ENCODE measurements around the gene FBXO40. TPM values are rescaled to one million over a fixed set of nuclear protein-coding genes. Genes with fewer than 3 reads are reported as not detected.
A peak's percentile ranks its signal among the peaks of the same experiment; 100 is the strongest.

FBXO40 gene
- total and polyA plus RNA-seq, 2 of the 8 experiments (the other 6 are each of a cell fraction or from before 2014, with no cell fraction given): 0.03 TPM; not detected in 1

DNA sequence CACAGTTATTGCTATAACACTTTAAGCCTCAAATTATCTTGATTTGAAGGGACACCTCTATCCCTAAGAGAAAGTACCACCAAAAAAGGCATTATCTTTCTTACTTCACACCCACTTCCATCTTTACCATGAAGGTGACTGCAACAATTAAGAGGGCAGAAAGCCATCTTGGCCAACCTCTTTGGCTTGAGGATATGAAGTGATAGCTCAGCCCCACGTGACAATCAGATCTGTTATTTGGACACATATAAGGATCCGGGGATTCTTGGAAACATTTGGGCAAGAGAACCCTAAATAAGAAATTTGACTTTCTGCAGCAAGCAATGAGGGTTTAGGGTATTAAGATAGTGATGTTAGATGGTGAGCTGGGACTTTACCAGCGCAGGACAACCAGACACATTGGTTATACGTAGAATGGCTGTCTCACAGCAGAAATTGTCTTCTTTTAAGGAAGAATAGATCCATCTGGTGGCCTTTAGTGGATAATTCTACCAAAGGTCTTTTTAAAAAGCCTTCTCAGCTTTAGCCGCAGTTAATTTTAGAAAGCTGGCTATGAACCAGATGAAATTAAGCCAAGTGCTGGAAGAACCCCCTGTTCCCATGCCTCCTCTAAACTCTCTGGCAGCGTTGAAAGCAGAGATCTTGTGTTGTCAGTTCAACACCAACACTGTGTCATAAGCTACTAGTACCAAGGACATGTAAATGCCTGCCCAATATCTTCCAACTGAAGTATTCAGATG is 55.2 kb downstream of the FBXO40 start:
- no peak overlapping the region for H3K14ac ChIP-seq (ENCODE audit: insufficient read length)
- H3K4me1 ChIP-seq (replicated peaks in 1 of 4; ENCODE audit: control insufficient read depth in 3 of 4, insufficient read depth in 4 of 4, low read length in 3 of 4): peaks cover 0 to 4% (median 0%) of the 10 kb centered on the region in 4 experiments; a peak in 2 of 7 replicates
- H2AK5ac ChIP-seq (ENCODE audit: low read depth, low read length): no peak overlapping the region
- H4K91ac ChIP-seq (replicated peaks; ENCODE audit: insufficient read length, low read length): no peak overlapping the region
- no peak overlapping the region for H3K56ac ChIP-seq (replicated peaks; ENCODE audit: insufficient read length, low read depth, low read length)
- no peak for DNase-seq (ENCODE audit: low read depth in 1 of 2, low spot score in 2 of 2)
- no peak for FAIRE-seq
- H3K23me2 ChIP-seq (ENCODE audit: low read depth, low read length): no peaks in the 10 kb centered on the region
- no peak overlapping the region for H3K4me3 ChIP-seq (ENCODE audit: extremely low read depth in 1 of 4, insufficient read depth in 2 of 4, low read depth in 3 of 4, low read length in 4 of 4)
- H3K4me2 ChIP-seq (ENCODE audit: insufficient read depth in 1 of 2, low read depth in 2 of 2, low read length in 2 of 2): no peak overlapping the region
- no peaks in the 10 kb centered on the region for H3K27me3 ChIP-seq (replicated peaks in 1 of 4; ENCODE audit: control insufficient read depth in 3 of 4, extremely low read depth in 1 of 4, insufficient read depth in 3 of 4, low read length in 3 of 4)
- H3K79me2 ChIP-seq (ENCODE audit: control insufficient read depth in 1 of 2, insufficient read depth in 2 of 2, low read length in 2 of 2): no peaks in the 10 kb centered on the region
- no peaks in the 10 kb centered on the region for H3K9me3 ChIP-seq (ENCODE audit: insufficient read depth in 2 of 2, low read depth in 1 of 2, low read length in 1 of 2)
- H3K4ac ChIP-seq (replicated peaks; ENCODE audit: insufficient read length, low read depth, low read length): no peak overlapping the region
- no peak overlapping the region for H4K5ac ChIP-seq (ENCODE audit: insufficient read length, low read depth, low read length)
- no peak overlapping the region for H3K9ac ChIP-seq (replicated peaks in 1 of 4; ENCODE audit: extremely low read depth in 1 of 4, low read depth in 3 of 4, low read length in 3 of 4)
- no peak overlapping the region for H2BK20ac ChIP-seq (ENCODE audit: low read length)
- H3K79me1 ChIP-seq (ENCODE audit: low read depth, low read length): no peaks in the 10 kb centered on the region
- H3K27ac ChIP-seq (ENCODE audit: low read depth, low read length): no peak overlapping the region
- no peaks in the 10 kb centered on the region for H4K20me1 ChIP-seq (replicated peaks in 1 of 2; ENCODE audit: control insufficient read depth in 1 of 2, insufficient read depth in 2 of 2, low read length in 2 of 2)
- POLR2A ChIA-PET (ENCODE audit: partially characterized antibody): no interaction called here
- 89% methylated on average over 6 of the region's 6 CpGs; no CpG with 5 or more reads in 1 of the 2 experiments for WGBS, 2 experiments (ENCODE audit: extremely low coverage in 1 of 2, insufficient coverage in 1 of 2, insufficient read length in 1 of 2, insufficient replicate concordance in 2 of 2, low coverage in 1 of 2, low lambda C conversion rate in 2 of 2, missing lambda C conversion rate in 1 of 2)
- 0 out of 2 replicates have a peak overlapping the region, but pooled peaks have one; percentile 14 for H2AFZ ChIP-seq (ENCODE audit: low read length)
- H3K18ac ChIP-seq (ENCODE audit: extremely low read depth, low read length): no peak overlapping the region
- no peak overlapping the region for H4K8ac ChIP-seq (ENCODE audit: extremely low read depth, insufficient read depth, low read length)
- no peak overlapping the region for H2BK120ac ChIP-seq (replicated peaks; ENCODE audit: low read depth, low read length)
- no peak for TF ChIP-seq RNF2 (IDR thresholded peaks at IDR 0.05; ENCODE audit: borderline replicate concordance, low read depth, low read length, missing control alignments, poor library complexity, severe bottlenecking)
- peak; percentile 26 to 33; a peak in 3 of 4 replicates for TF ChIP-seq RAD21 (IDR thresholded peaks at IDR 0.05 in 1 of 2, conservative IDR thresholded peaks at IDR 0.05 in 1 of 2; ENCODE audit: low read depth in 2 of 2, low read length in 2 of 2)
- TF ChIP-seq CBX8 (IDR thresholded peaks at IDR 0.05; ENCODE audit: borderline replicate concordance, low read depth, low read length): no peak
- no peak overlapping the region for H2BK12ac ChIP-seq (ENCODE audit: low read depth, low read length)
- H3K23ac ChIP-seq (ENCODE audit: insufficient read length): no peak overlapping the region
- H2BK5ac ChIP-seq (ENCODE audit: low read depth, low read length): no peak overlapping the region
- CTCF ChIA-PET (ENCODE audit: partially characterized antibody): interaction anchor here (1.2 to 1.6 kb wide), 3 partner anchors 62 to 96 kb away, joined by 3 to 4 read pairs (median 3); no protein-coding TSS in a partner anchor
- H3K36me3 ChIP-seq (ENCODE audit: control insufficient read depth in 2 of 4, insufficient read depth in 4 of 4, low read length in 3 of 4): no peaks in the 10 kb centered on the region
- no peak overlapping the region for H2BK15ac ChIP-seq (ENCODE audit: low read length)
